DMS79 (cell line): ENCODE measurements around the gene CRACDL.
"Not testable (repeated sequence)": the region's sequence is repeated elsewhere in the genome, so short reads cannot be mapped to it uniquely, and the experiment has no call there.

Experiments used
- DNase-seq: peaks from one replicate; lab custom pipeline; 2025; lab: John Stamatoyannopoulos, UW

CRACDL gene

DNA sequence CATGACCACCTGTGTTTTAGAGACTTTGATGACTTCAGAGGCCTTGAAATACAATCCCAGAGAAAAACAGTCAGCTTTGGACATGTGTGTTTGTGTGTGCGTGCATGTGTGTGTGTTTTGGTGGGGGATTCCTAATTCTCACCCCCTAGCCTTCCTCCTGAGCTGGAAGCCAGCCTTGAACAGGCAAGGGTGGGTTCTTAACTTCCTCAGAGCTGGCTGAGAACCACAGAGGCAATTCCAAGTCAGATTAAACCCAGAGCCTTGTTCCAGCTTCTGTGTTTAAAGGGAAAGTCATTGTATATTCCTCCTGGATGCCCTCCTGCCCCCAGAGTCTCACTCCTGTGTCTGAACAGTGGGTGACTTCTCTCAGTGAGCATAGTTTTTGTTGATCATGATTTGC is 159.9 kb downstream of the CRACDL start:
- no peak for DNase-seq

DNA sequence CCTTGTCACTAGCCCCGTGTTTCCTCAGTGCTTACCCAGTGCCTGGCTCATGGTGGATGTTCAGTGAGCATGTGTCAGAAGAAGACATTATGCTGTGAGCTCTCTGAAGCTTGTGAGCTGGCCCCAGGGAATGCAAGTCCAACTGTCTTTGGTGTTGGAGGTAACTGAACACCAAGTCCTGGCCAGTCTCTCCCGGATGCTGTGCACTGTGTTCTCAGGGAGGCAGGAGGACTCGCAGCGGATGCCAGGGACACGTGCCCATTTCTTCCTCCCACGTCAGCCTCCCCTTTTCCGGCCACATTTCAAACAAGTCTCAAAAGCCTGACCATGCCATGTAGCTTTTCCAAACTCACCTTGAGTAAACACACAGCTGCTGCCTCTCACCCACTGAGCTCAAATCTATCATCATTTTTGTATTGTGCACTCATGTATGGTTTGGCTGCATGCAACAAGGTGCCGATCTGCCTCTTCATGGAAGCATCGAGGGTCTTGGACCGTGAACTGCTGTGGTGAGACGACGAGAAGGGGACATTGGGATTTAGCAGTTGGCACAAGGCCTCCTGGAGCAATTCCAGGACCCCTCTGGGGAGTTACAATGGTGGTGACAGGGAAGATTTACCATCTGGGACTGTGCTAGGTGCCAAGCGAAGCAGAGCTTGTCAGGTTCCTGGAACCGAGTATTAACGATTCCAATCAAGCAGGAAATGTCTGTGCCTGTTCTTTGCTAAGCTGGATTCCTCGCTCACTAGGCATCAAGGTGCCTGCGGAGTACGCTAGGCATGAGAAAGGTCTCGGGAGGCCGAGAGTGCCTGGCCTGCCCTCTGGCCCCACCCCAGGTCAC is 160.7 kb downstream of the CRACDL start:
- DNase-seq = peak; percentile 91

DNA sequence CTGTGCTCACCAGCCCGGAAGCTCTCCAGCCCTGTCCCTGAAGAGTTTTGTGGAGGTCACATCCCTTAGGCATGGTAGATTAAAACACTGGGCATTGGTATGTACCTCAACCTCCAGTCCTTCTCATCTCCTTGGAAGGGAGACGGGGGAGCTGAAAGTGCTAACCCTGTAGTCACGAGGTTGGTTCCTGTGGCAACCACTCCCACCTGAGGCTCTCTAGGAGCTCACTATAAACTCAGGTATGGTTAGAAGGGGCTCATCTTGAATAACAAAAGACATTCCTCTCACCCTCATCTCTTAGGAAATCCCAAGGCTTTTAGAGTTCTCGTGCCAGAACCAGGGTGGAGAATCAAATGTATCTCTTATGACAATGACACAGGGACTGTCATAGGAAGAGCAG is 162.1 kb downstream of the CRACDL start:
- DNase-seq = no peak

DNA sequence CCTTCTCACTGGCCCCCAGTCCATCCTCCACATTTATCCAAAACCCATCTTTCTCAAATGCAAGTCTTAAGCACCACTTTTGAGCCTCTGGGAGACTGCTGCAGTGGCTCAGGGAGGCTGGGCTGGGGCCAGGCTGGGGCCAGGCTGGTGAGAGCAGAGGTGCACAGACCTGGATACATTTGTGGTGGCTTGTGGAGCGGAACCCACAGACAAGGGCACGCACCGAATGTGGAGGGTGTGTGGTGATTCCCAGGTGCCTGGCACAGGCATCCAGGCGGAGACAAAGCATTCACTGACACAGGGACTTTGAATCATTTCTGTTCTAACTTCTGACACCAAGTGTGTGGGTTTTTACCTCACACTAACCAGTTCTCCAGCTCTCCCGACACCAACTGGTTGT is 162.9 kb downstream of the CRACDL start:
- no peak for DNase-seq

DNA sequence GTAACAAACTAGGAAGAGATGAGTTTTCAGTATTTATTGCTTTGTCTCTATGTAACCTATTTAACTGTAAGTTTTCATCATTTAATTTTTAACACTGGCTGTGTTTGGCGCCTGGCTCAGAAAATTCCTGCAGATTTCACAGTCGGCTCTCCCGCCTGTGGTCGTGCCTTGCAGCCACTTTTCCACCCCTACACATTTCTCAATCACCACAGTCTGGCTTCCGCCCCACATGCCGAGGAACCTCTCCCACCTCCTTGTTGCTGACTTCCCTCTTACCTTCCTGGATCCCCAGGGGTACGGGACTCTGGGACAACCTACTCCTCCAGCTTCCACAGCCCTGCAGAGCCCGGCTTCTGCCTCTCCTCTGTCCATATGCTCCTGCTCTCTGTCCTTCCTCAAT is 163.5 kb downstream of the CRACDL start:
- no peak for DNase-seq

DNA sequence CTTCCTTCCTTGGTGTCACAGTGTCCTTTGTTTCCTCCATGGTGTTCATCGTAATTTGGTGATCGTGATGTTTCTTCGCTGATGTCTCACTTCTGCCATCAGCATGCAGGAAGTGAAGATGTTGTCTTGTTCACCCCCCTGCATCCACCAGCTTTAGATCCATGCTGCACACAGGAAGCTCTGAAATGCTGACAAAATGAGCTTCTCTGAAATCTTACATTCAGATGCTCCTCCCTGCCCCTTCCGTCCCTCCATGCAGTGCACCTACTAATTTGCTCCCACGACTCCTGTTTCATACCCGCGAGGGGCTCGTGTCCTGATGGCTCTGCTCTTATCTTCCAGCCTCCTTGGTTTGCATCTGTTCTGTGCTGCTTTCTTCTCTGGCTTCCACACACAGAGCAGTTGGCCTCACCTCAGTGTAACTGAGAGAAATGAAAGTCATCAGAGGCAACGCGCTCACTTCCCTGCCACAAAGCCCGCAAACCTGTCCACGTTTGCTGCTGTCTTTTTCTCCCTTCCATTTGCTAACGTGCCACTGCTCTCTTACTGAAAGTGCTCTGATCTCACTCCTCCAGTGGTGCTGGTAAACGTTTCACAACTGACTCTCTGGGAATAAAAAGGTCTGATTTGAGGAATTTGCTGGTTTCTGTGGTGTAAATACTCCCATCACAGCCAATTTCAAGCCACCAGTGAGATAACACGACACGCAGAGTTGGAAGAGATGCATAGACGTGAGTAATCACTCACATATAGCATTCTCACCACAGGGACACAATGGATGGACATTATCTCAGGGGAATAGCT is 164.1 kb downstream of the CRACDL start:
- no peak for DNase-seq

DNA sequence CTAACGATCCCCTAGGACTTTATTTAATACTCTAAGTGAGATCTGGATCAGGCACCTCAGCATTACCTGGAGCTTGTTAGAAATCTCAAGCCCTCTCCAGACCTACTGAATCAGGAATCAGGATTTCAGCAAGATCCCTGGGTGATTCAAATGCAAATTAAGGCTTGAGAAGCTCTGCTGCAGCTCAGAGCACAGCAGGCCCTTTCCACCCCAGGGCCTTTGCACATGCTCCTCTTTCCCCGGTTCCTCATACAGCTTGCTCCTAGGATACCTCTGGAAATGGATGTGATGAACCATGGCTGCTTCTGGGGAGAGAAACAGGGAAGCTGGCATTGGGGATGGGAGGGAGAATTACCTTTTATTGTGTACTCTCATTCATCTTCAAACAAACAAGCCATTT is 164.8 kb downstream of the CRACDL start:
- no peak for DNase-seq

DNA sequence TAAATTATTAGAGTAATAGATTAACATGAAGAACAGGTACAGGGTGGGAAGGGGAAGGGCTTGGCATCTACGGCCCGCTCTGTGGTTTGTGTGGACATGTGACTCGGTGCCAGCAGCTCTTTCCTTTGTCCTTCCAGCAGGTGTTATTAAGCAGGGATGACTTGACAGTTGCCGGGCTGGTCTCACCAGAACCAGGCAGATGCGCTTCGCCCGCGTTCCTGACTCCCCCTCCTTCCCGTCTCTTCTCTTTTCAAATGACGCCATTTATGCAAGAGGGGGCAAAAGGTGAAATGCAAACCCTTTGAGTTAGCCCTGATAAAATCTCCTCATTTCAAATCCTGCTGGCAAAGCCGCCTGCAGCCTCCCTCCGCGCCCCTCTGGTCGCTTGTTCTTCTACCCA is 166.2 kb downstream of the CRACDL start:
- DNase-seq = peak; percentile 58

DNA sequence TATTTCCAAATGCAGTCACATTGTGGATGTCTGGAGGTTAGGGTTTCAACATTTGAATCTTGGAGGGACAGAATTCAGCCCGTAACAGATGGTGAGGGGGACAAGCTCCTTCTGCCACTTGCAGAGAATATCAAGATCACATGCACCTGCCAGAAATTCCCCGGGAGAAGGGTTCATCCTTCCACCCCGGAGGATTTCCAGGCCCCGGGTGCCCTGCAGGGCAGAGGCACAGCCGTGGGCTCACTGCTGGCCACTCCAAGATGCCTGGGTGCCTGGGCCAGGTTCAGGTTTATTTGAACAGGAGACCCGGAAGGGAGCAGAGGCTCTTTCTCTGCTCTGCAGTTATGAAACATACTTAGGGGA is 166.9 kb downstream of the CRACDL start:
- no peak for DNase-seq

DNA sequence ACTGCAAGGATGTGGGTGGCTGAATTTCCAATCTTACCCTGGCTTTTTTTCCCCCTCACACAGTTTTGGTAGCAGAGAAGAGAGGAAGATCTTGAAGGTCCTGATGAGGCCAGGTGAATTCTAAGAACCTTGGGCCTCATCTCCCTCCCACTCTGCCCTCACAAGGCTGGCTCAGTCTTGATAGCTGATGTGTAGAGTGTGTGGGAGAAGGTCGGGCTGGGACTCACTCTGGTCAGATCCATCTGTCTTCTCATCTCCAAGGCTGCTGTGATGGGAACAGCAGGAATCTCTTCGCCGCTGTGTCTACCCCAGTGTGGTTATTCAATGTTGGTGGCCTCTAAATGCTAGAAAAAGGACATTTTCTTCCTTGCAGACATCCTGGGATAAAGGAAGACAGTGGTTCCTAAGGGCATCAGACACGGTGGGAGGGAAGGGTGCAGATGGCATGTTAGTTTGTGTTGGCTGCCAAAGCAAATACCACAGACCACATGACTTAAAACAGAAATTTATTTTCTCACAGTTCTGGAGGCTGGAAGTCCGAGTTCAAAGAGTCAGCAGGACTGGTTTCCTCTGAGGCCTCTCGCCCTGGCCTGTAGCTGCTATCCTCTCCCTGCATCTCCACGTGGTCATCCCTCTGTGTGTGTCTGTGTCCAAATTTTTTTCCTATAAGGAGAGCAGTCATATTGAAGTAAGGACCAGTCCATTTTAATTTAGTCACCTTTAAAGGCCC is 167.5 kb downstream of the CRACDL start:
- peak; percentile 19 for DNase-seq

DNA sequence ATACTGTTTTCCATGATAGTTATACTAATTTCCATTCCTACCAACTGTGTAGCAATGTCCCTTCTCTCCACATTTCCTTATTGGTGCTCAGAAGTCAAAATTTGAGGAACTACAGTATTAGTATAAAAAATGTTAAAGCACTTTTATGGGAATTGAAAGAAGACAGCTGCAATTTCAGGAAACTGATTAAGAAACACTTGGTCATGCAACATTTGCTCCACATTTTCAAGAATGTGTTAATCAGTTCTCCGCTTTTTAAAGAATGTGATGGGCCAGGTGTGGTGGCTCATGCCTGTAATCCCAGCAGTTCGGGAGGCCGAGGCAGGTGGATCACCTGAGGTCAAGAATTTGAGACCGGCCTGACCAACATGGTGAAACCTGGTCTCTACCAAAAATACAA is 171.5 kb downstream of the CRACDL start:
- no peak for DNase-seq

DNA sequence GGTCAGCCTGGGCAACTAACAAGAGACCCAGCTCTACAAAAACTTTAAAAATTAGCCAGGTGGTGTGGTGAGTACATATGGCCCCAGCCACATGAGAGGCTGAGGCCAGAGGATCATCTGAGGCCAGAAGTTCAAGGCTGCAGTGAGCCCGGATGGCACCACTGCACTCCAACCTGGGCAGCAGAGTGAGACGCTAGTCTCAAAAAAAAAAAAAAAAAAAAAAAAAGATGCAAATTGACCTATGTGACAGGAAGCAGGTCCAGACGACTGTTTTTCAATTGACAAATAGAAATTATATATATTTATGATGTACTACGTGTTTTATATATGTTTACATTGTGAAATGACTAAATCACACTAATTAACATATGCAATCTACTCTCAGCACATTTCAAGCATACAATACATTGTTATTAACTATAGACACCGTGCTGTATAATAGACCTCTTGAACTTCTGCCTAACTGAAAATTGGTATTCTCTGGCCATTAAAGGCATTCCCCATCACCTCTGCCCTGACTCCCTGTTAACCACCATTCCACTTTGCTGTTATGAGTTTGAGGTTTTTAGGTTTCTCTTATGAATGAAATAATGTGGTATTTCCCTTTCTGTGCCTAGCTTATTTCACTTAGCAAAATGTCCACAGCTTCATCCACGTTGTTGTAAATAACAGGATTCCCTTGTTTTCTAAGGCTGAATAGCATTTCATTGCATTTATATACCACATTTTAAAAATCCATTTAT is 172.6 kb downstream of the CRACDL start:
- no peak for DNase-seq

DNA sequence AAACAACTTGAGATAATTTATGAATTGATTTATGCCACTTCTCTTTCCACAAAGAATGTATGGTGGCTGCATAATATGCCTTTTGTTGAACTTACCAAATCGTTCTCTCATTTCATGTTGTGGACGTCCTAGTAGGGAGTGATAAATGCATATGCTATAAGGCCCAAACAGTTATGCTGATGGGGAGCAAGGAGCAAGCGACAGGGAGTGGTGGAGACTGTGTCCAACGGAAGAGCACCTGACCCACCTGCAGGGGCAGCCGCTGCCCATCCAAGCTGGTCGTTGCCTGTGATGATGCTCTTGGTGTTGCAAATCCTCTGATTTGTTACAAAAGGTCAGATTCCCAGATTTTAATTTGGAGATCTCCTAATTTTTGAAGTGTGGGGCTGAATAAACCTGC is 174.1 kb downstream of the CRACDL start:
- DNase-seq = no peak

DNA sequence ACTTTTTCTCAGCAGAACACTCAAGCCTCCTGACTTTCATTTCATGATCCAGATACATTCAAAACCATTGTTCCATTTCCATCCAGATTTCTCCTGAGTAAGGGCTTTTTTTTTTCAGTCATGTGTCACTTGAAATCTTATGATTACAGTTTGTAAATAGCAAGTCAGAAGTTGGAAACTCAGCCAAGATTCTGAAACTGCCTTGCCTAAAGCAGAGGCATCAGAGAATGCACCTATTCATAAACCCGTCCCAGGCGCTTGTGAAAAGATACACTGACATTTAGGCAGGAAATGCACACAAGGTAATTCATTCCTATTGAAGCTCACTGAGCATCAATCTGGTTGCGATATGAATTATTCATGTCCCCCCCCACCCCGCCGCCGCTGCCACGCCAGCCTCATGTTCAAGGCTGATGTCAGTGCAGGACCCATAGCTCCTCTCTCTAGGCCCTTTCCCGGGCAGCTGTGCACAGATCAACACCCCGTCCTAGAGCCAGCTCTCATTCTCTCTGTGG is 174.7 kb downstream of the CRACDL start:
- DNase-seq = no peak

DNA sequence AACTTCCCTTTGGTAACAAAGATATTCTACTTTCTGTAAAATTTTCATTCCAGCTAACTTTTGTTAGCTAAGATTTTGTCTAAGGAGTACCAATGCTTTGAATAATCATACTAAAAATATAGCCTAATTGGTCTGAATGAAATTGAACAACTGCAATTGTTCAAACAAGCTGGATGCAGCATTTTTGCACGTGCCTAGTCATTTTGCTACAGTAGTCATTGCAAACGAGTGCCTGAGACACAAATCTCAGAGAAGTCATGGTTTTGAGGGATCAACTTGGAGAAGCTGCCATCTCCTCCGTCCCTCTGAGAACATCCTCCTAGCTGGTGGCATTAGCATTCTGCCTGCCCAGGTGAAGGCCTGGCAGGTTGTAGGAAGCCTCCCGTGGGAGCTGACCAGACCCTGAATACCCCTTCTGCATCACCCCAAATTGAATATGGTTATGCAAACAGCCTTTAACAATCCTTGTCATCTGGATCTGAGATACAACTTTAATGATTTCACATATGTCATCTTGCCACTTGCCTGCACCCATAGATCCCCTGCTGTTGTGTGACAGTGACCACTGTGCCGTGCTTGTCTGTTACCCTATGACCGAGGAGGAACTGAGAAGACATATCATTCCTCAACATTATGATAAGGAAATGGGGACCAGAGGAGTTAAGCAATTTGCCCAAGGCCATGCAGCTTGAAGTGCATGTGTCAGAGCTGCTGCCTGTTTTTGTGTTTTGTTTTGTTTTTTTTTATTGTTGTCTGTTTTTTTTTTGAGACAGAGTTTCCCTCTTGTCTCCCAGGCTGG is 176.0 kb downstream of the CRACDL start:
- DNase-seq = no peak

DNA sequence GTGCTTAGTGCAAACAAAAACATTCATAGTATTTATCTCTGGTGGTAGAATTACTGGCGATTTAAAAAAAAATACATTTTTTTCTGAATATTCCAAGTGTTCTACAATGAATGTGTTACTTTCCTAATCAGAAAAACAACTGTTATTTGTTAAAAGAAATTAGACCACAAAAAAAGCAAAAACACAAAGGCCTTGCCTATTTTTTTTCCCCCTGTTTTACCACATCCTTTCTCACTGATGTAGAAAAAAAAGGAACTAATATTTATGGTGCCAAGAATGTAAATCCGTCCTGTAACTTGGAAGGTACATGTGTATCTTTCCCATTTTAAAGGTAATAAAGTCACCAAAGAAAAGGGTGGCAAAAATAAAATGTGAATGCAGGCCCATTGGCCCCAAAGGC is 176.7 kb downstream of the CRACDL start:
- DNase-seq = no peak

DNA sequence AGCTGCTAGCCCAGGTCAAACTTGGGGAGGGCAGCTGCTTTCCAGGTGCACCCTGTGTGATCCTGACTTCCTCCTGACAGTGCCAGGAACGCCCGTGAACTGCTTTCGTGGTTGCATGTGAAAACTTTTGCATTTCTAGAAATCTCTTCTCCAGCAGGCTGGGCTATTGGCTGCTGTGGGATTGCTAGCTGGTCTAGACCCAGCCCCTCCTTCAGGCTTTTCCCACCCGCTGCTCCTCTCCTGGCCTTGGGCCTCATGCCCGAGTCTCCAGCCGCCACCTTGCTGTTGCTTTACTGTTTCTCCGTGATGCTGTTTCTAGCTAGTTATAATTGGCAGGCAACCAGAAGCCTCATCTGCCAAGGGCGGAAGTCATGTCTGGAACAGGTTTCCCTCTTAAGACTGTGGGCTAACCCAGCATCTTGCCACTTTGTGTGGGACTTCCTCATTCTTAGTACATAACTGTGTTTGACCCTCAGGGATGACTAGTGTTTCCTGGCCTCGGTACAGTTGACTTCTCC is 178.1 kb downstream of the CRACDL start:
- peak; percentile 55 for DNase-seq

DNA sequence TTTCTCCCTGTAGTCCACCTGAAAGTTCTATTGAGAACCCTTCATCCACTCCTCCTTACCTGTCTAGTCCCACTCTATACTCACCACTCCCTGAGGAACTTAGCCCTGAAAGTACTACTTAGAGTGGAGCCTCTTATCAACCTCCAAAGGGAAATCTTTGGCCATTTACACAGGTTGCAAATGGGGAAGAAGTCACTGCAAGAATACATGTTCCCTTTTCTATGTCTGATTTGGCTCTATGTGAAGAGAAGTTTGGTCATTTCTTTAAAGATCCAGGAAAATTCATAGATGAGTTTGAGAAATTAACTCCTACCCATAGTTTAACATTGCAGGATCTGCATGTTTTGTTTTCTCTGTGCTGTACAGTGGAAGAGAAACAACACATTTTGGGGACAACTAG is 182.2 kb downstream of the CRACDL start:
- no peak for DNase-seq

DNA sequence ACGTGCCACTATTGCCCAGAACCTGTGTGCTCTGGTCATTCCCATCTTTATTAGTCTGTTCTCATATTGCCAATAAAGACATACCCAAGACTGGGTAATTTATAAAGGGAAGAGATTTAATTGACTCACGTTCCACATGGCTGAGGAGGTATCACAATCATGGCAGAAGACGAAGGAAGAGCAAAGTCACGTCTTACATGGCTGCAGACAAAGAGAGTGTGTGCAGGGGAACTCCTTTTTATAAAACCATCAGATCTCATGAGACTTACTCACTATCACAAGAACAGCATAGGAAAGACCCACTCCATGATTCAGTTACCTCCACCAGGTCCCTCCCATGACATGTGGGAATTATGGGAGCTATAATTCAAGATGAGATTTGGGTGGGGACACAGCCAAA is 183.3 kb downstream of the CRACDL start:
- not testable (repeated sequence) for DNase-seq

DNA sequence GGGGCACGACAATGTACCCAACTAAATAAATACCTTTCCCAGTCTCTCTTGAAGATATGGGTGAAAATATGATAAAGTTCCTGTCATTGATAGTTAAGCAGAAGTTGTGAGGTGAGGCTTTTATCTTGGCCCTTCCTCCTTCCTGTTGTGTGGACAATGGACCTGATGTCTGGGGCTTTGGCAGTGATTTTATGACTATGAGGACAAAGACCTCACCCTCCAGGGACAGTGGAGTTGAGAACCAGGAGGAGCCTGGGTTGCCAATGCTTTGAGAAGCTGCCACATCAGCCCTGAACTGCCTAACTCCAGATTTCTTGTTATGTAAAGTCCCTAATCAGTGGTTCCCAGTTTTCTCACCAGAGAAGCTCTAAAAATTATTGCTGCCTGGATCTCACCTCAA is 184.3 kb downstream of the CRACDL start:
- no peak for DNase-seq
